HEK293T (cell line): Measurements from ENCODE around the gene NFKBIE.

Source experiments
- CTCF ChIA-PET: fragments of 350-600 bp; formaldehyde crosslinking; extraction: SDS; loops from one replicate; lab custom pipeline; 2021; ENCODE audit warnings: antibody characterized with exemption, inconsistent platforms; lab: Yijun Ruan, JAX
- POLR2A ChIA-PET: fragments of 350-600 bp; formaldehyde crosslinking; extraction: SDS; loops from one replicate; lab custom pipeline; 2020; ENCODE audit warnings: antibody characterized with exemption, inconsistent platforms; lab: Yijun Ruan, JAX
- DNase-seq: peaks from one replicate; pipeline ENCODE4 v3.0.0; 2012; ENCODE audit warnings: mixed read lengths; ENCODE audit errors: extremely low spot score
- ARNT ChIP-seq: fragments of 450-650 bp; IDR thresholded peaks from 2 replicates; pipeline ENCODE4 v1.6.1; 2017; ENCODE audit warnings: mild to moderate bottlenecking
- BHLHE40 ChIP-seq: fragments of 450-650 bp; IDR thresholded peaks from 2 replicates; pipeline ENCODE4 v1.6.1; 2016; ENCODE audit warnings: mild to moderate bottlenecking, moderate library complexity, borderline replicate concordance
- CTBP1 ChIP-seq: fragments of 450-650 bp; IDR thresholded peaks from 2 replicates; pipeline ENCODE4 v1.6.1; 2016; ENCODE audit warnings: borderline replicate concordance
- ELF4 ChIP-seq: fragments of 450-650 bp; IDR thresholded peaks from 2 replicates; pipeline ENCODE4 v1.6.1; 2017; ENCODE audit warnings: antibody characterized with exemption
- FOXA1 ChIP-seq: fragments of 450-650 bp; IDR thresholded peaks from 2 replicates; pipeline ENCODE4 v1.6.1; 2016; ENCODE audit warnings: mild to moderate bottlenecking
- FOXK2 ChIP-seq: fragments of 450-650 bp; IDR thresholded peaks from 2 replicates; pipeline ENCODE4 v1.6.1; 2016; ENCODE audit warnings: mild to moderate bottlenecking
- FOXM1 ChIP-seq: fragments of 450-650 bp; IDR thresholded peaks from 2 replicates; pipeline ENCODE4 v1.6.1; 2017; ENCODE audit warnings: mild to moderate bottlenecking, borderline replicate concordance
- HDGF ChIP-seq: fragments of 450-650 bp; IDR thresholded peaks from 2 replicates; pipeline ENCODE4 v1.6.1; 2017; ENCODE audit warnings: antibody characterized with exemption, borderline replicate concordance
- L3MBTL2 ChIP-seq: fragments of 450-650 bp; conservative IDR thresholded peaks from 2 replicates; pipeline ENCODE4 v1.6.1; 2016; ENCODE audit warnings: mild to moderate bottlenecking
- LEF1 ChIP-seq: fragments of 450-650 bp; IDR thresholded peaks from 2 replicates; pipeline ENCODE4 v1.6.1; 2017; ENCODE audit warnings: mild to moderate bottlenecking, borderline replicate concordance
- NFRKB ChIP-seq: fragments of 450-650 bp; IDR thresholded peaks from 2 replicates; pipeline ENCODE4 v1.6.1; 2016; ENCODE audit warnings: mild to moderate bottlenecking, moderate library complexity
- SP1 ChIP-seq: fragments of 450-650 bp; IDR thresholded peaks from 2 replicates; pipeline ENCODE4 v1.6.1; 2017
- SUZ12 ChIP-seq: fragments of 450-650 bp; IDR thresholded peaks from 2 replicates; pipeline ENCODE4 v1.6.1; 2016; ENCODE audit warnings: mild to moderate bottlenecking
- TARDBP ChIP-seq: fragments of 450-650 bp; IDR thresholded peaks from 2 replicates; pipeline ENCODE4 v1.6.1; 2016
- ZNF384 ChIP-seq: fragments of 450-650 bp; IDR thresholded peaks from 2 replicates; pipeline ENCODE4 v1.6.1; 2016
- TF ChIP-seq, protein P1 (sequence below): fragments of 450-650 bp; IDR thresholded peaks from 2 replicates; pipeline ENCODE4 v1.6.1; 2016

The NFKBIE gene

GRCh38 chr6:44254191-44255104 is 10.9 kb downstream of the NFKBIE start:
- TF ChIP-seq ELF4 (no peak; the same call in none of the 2 replicates), ZNF384 (no peak), FOXM1 (no peak), FOXA1 (no peak), FOXK2 (no peak), NFRKB (no peak), CTBP1 (no peak), L3MBTL2 (no peak), BHLHE40 (no peak), ARNT (no peak), SP1 (no peak), HDGF (no peak), SUZ12 (no peak), TARDBP (no peak), LEF1 (no peak)
- TF ChIP-seq, protein P1, sequence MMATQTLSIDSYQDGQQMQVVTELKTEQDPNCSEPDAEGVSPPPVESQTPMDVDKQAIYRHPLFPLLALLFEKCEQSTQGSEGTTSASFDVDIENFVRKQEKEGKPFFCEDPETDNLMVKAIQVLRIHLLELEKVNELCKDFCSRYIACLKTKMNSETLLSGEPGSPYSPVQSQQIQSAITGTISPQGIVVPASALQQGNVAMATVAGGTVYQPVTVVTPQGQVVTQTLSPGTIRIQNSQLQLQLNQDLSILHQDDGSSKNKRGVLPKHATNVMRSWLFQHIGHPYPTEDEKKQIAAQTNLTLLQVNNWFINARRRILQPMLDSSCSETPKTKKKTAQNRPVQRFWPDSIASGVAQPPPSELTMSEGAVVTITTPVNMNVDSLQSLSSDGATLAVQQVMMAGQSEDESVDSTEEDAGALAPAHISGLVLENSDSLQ: no peak
- CTCF ChIA-PET: interaction anchor here (0.7 to 3.4 kb wide), 9 partner anchors 13 to 92 kb away, joined by 3 to 28 read pairs (median 3); partner anchors contain the start of gene TMEM151B
- POLR2A ChIA-PET: interaction anchor here (0.9 to 3.7 kb wide), 2 partner anchors 8 kb away, joined by 3 to 117 read pairs; partner anchors contain the start of gene HSP90AB1
- DNase-seq: no peak

- DNase-seq: no peak
- TF ChIP-seq FOXA1 (no peak), TARDBP (no peak), FOXM1 (no peak), SP1 (no peak), ARNT (no peak), NFRKB (no peak), ZNF384 (no peak), L3MBTL2 (no peak), ELF4 (no peak)
- TF ChIP-seq, protein P1: no peak
- POLR2A ChIA-PET: no interaction called here
- CTCF ChIA-PET: interaction anchor here (0.7 to 1.2 kb wide), 5 partner anchors 17 to 91 kb away, joined by 3 read pairs; partner anchors contain the start of gene TMEM151B
Measured at GRCh38 chr6:44253307-44254101, 11.8 kb downstream of the NFKBIE start.

DNA sequence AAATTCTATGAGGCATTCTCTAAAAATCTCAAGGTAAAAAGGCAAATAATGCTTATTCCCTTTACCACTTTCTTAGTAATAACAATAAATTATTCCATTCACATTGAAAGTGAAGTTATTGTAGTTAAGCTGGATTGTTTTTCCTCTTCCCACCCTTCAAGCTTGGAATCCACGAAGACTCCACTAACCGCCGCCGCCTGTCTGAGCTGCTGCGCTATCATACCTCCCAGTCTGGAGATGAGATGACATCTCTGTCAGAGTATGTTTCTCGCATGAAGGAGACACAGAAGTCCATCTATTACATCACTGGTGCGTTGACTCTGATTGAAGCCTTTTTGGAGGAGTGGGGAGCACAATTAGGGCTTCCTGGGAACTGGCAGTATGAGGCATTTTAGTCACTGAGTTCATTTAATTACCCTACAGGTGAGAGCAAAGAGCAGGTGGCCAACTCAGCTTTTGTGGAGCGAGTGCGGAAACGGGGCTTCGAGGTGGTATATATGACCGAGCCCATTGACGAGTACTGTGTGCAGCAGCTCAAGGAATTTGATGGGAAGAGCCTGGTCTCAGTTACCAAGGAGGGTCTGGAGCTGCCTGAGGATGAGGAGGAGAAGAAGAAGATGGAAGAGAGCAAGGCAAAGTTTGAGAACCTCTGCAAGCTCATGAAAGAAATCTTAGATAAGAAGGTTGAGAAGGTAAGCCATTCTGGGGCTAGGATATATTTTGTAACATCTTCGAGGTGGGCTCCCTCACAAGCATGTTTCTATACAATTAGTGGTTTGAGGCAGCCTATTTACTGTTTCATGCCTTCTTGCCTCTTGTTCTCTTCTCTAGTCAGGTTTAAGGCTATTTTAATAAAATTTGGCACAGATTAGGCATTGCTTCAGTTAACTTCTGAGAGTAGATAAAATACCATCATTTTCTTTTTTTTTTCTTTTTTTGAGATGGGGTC is 13.5 kb downstream of the NFKBIE start:
- POLR2A ChIA-PET: no interaction called here
- TF ChIP-seq NFRKB (no peak), FOXK2 (no peak), SP1 (no peak)
- DNase-seq: no peak
- CTCF ChIA-PET: interaction anchor here (0.6 to 1.3 kb wide), 3 partner anchors 12 to 79 kb away, joined by 3 read pairs; no protein-coding TSS in a partner anchor

DNA sequence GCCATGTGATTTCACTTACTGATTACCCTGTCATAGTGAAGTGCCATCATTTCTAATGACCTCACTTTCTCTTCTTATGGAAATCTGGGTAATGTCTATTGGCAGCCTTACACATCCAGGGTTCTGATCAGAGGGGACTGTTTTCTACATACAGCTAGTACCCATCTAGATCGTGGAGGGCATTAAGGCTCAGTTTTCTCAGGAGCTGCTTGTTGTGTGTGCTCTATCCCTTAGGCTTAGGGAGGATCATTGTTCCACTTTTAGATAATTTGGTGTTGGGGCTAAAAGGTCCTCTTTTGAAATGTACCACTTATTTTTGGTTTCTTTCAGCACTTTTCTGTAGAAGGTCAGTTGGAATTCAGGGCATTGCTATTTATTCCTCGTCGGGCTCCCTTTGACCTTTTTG is 14.6 kb downstream of the NFKBIE start:
- ChIA-PET POLR2A (no interaction called here), CTCF (no interaction called here)
- no peak for DNase-seq
- TF ChIP-seq NFRKB (no peak), BHLHE40 (no peak), SUZ12 (no peak), SP1 (no peak)
- TF ChIP-seq, protein P1: no peak

GRCh38 chr6:44250067-44250717 is 15.2 kb downstream of the NFKBIE start:
- ChIA-PET CTCF (no interaction called here), POLR2A (no interaction called here)
- DNase-seq: no peak
- TF ChIP-seq CTBP1 (no peak), HDGF (no peak), L3MBTL2 (no peak), SUZ12 (no peak), FOXK2 (no peak)
